H9 (cell line): Measurements from ENCODE around the gene EML1. TPM values are rescaled to one million over a fixed set of nuclear protein-coding genes. Genes with fewer than 3 reads are reported as not detected.
A peak's percentile ranks its signal among the peaks of the same experiment; 100 is the strongest.

ENCODE experiments used
- DNase-seq: peaks from one replicate; pipeline ENCODE4 v3.0.0-alpha.2; 2017
- H2AFZ ChIP-seq: one replicate; pipeline ENCODE4 v1.6.1; 2013; ENCODE audit warnings: mild to moderate bottlenecking, low read length, control low read depth, moderate library complexity
- H2AK5ac ChIP-seq: 2 replicates; pipeline ENCODE4 v1.6.1; 2013; ENCODE audit warnings: low read length, control low read depth, mixed read lengths; ENCODE audit not compliant: insufficient read length
- H2BK120ac ChIP-seq: one replicate; pipeline ENCODE4 v1.6.1; 2013; ENCODE audit warnings: low read depth, mild to moderate bottlenecking, low read length, control low read depth, inconsistent platforms; ENCODE audit not compliant: poor library complexity, severe bottlenecking
- H2BK12ac ChIP-seq: 2 replicates; pipeline ENCODE4 v1.6.1; 2013; ENCODE audit warnings: low read length, control low read depth, mixed read lengths, low read depth; ENCODE audit not compliant: insufficient read length
- H2BK15ac ChIP-seq: 2 replicates; pipeline ENCODE4 v1.6.1; 2013; ENCODE audit warnings: low read depth, low read length, control low read depth
- H2BK20ac ChIP-seq: one replicate; pipeline ENCODE4 v1.6.1; 2013; ENCODE audit warnings: low read depth, mild to moderate bottlenecking, low read length, control low read depth, inconsistent platforms; ENCODE audit not compliant: poor library complexity, severe bottlenecking
- H2BK5ac ChIP-seq: 2 replicates; pipeline ENCODE4 v1.6.1; 2013; ENCODE audit warnings: low read length, control low read depth, mixed read lengths; ENCODE audit not compliant: insufficient read length
- H3K14ac ChIP-seq: 2 replicates; pipeline ENCODE4 v1.6.1; 2013; ENCODE audit warnings: low read length, control low read depth; ENCODE audit not compliant: insufficient read depth
- H3K18ac ChIP-seq: 2 replicates; pipeline ENCODE4 v1.6.1; 2013; ENCODE audit warnings: low read depth, mild to moderate bottlenecking, mixed read lengths, low read length, control low read depth; ENCODE audit not compliant: insufficient read length
- H3K23ac ChIP-seq: 2 replicates; pipeline ENCODE4 v1.6.1; 2013; ENCODE audit warnings: low read length, control low read depth, mixed read lengths, low read depth; ENCODE audit not compliant: insufficient read length
- H3K23me2 ChIP-seq: 2 replicates; pipeline ENCODE4 v1.6.1; 2013; ENCODE audit warnings: low read depth, mild to moderate bottlenecking, mixed read lengths, low read length, control low read depth; ENCODE audit not compliant: insufficient read length, poor library complexity, severe bottlenecking
- H3K27ac ChIP-seq: 2 replicates; pipeline ENCODE4 v1.5.1; 2013; ENCODE audit warnings: low read length, control low read depth, mixed read lengths, low read depth; ENCODE audit not compliant: insufficient read length
- H3K27me3 ChIP-seq: 2 replicates; pipeline ENCODE4 v1.6.1; 2013; ENCODE audit warnings: low read length, control low read depth, inconsistent platforms; ENCODE audit not compliant: insufficient read depth
- H3K4ac ChIP-seq: 2 replicates; pipeline ENCODE4 v1.6.1; 2013; ENCODE audit warnings: low read depth, mild to moderate bottlenecking, control low read depth, inconsistent platforms, low read length, moderate library complexity
- H3K4me1 ChIP-seq: 2 replicates; pipeline ENCODE4 v1.6.1; 2013; ENCODE audit warnings: low read length, control low read depth, inconsistent platforms; ENCODE audit not compliant: insufficient read depth
- H3K4me2 ChIP-seq: 2 replicates; pipeline ENCODE4 v1.6.1; 2013; ENCODE audit warnings: low read length, control low read depth, mixed read lengths; ENCODE audit not compliant: insufficient read length, insufficient read depth
- H3K56ac ChIP-seq: 2 replicates; pipeline ENCODE4 v1.6.1; 2013; ENCODE audit warnings: low read depth, mild to moderate bottlenecking, mixed read lengths, low read length, control low read depth; ENCODE audit not compliant: insufficient read length
- H3K79me1 ChIP-seq: 2 replicates; pipeline ENCODE4 v1.6.1; 2013; ENCODE audit warnings: low read depth, mild to moderate bottlenecking, moderate library complexity, low read length, control low read depth, inconsistent platforms; ENCODE audit not compliant: insufficient read depth, poor library complexity, severe bottlenecking
- H3K79me2 ChIP-seq: 2 replicates; pipeline ENCODE4 v1.6.1; 2013; ENCODE audit warnings: low read length, control low read depth, inconsistent platforms; ENCODE audit not compliant: insufficient read depth
- H3K9ac ChIP-seq: 2 replicates; pipeline ENCODE4 v1.6.1; 2013; ENCODE audit warnings: low read length, control low read depth, mixed read lengths; ENCODE audit not compliant: insufficient read length; ENCODE audit errors: extremely low read depth
- H3K9me3 ChIP-seq: one replicate; pipeline ENCODE4 v1.6.1; 2013; ENCODE audit warnings: low read depth, low read length, inconsistent platforms; ENCODE audit not compliant: control insufficient read depth
- H3T11ph ChIP-seq: one replicate; pipeline ENCODE4 v1.6.1; 2013; ENCODE audit warnings: mild to moderate bottlenecking, low read length, control low read depth, inconsistent platforms
- H4K20me1 ChIP-seq: one replicate; pipeline ENCODE4 v1.6.1; 2013; ENCODE audit not compliant: control insufficient read depth, insufficient read length, insufficient read depth
- H4K5ac ChIP-seq: 2 replicates; pipeline ENCODE4 v1.6.1; 2013; ENCODE audit warnings: low read depth, mild to moderate bottlenecking, mixed read lengths, low read length, control low read depth; ENCODE audit not compliant: insufficient read length
- H4K8ac ChIP-seq: replicated peaks from 2 replicates; pipeline ENCODE4 v1.6.1; 2013; ENCODE audit warnings: low read length, control low read depth, mixed read lengths, low read depth; ENCODE audit not compliant: insufficient read length
- H4K91ac ChIP-seq: 2 replicates; pipeline ENCODE4 v1.6.1; 2013; ENCODE audit warnings: low read depth, mild to moderate bottlenecking, moderate library complexity, mixed read lengths, low read length, control low read depth; ENCODE audit not compliant: insufficient read length
- H3K27ac Mint-ChIP-seq, 3 experiments: 2 replicates in 2 of 3; 3 replicates in 1 of 3; pipeline ENCODE4 v1.8.0; 2020 to 2021; ENCODE audit warnings: mixed read lengths in 3 of 3, mild to moderate bottlenecking in 1 of 3, moderate library complexity in 1 of 3
- H3K27me3 Mint-ChIP-seq: 2 replicates; pipeline ENCODE4 v1.8.0; 2021; ENCODE audit warnings: low read depth, mild to moderate bottlenecking, moderate library complexity, mixed read lengths
- H3K36me3 Mint-ChIP-seq, 3 experiments: 2 replicates in 2 of 3; 3 replicates in 1 of 3; pipeline ENCODE4 v1.8.0; 2020 to 2021; ENCODE audit warnings: low read depth in 3 of 3, mixed read lengths in 3 of 3; ENCODE audit not compliant: insufficient read depth in 1 of 3
- H3K4me1 Mint-ChIP-seq, 2 experiments: 2 replicates each; pipeline ENCODE4 v1.8.0; 2020; ENCODE audit warnings: mixed read lengths in 2 of 2
- H3K4me3 Mint-ChIP-seq, 2 experiments: 2 replicates in 1 of 2; 3 replicates in 1 of 2; pipeline ENCODE4 v1.8.0; 2020 to 2021; ENCODE audit warnings: mild to moderate bottlenecking in 2 of 2, mixed read lengths in 2 of 2, moderate library complexity in 1 of 2
- H3K9me3 Mint-ChIP-seq, 2 experiments: 2 replicates in 1 of 2; 3 replicates in 1 of 2; pipeline ENCODE4 v1.8.0; 2020; ENCODE audit warnings: mild to moderate bottlenecking in 2 of 2, mixed read lengths in 2 of 2, moderate library complexity in 1 of 2
- CTCF ChIP-seq: fragments of 200-600 bp; sonication (generic); conservative IDR thresholded peaks from 3 replicates; pipeline ENCODE4 v1.8.0; 2021; ENCODE audit warnings: antibody characterized with exemption, mild to moderate bottlenecking
- WGBS: extraction: QIAGEN DNeasy Blood & Tissue Kit; methylation state at CpG from one replicate; pipeline ENCODE4 v1.1.7; 2013; ENCODE audit warnings: missing lambda C conversion rate, low lambda C conversion rate, mixed read lengths; ENCODE audit not compliant: insufficient read length; ENCODE audit errors: extremely low coverage; 5-methylcytosine and 5-hydroxymethylcytosine counted together
- total RNA-seq: library from RNA; stranded (reverse); gene quantifications from 2 replicates; pipeline ENCODE4 v1.2.1, GENCODE V29; 2021

Gene EML1
- total RNA-seq, 1 experiment from 2014 or later: 16.7 TPM

GRCh38 chr14:99759546-99759925 lies 33.7 kb upstream of the EML1 start:
- Histone ChIP-seq H3K14ac (no peak overlapping the region), H2BK120ac (no peak overlapping the region), H3K4me1 (peaks cover 5% of the 10 kb centered on the region; the same call in 1 of the 2 replicates), H2BK12ac (no peak overlapping the region), H2AFZ (no peak overlapping the region), H4K5ac (no peak overlapping the region), H3T11ph (no peak overlapping the region), H3K56ac (no peak overlapping the region), H2AK5ac (no peak overlapping the region), H3K9ac (no peak overlapping the region), H2BK15ac (no peak overlapping the region), H2BK5ac (no peak overlapping the region), H3K27ac (no peak overlapping the region), H4K8ac (no peak overlapping the region), H3K27me3 (no peaks in the 10 kb centered on the region), H3K79me1 (no peaks in the 10 kb centered on the region), H2BK20ac (no peak overlapping the region), H3K4me2 (no peak overlapping the region), H3K23me2 (no peaks in the 10 kb centered on the region), H3K79me2 (no peaks in the 10 kb centered on the region), H4K91ac (no peak overlapping the region), H3K23ac (no peak overlapping the region), H4K20me1 (no peaks in the 10 kb centered on the region), H3K4ac (no peak overlapping the region), H3K9me3 (no peaks in the 10 kb centered on the region), H3K18ac (no peak overlapping the region)
- no peak overlapping the region for H3K4me3 Mint-ChIP-seq
- no peak for TF ChIP-seq CTCF
- H3K9me3 Mint-ChIP-seq: peaks cover 3 to 4% of the 10 kb centered on the region in 2 experiments; a peak in 3 of 5 replicates
- H3K4me1 Mint-ChIP-seq: peaks cover 27 to 28% of the 10 kb centered on the region in 2 experiments
- H3K27me3 Mint-ChIP-seq: no peaks in the 10 kb centered on the region; the same call in 1 of the 2 replicates
- peaks cover 0 to 4% (median 0%) of the 10 kb centered on the region in 3 experiments; a peak in 1 of 7 replicates for H3K36me3 Mint-ChIP-seq
- WGBS: no CpG with 5 or more reads among the region's 9 CpGs
- DNase-seq: no peak
- peak overlapping the region in 1 of 3 experiments; percentile 21; a peak in 1 of 7 replicates for H3K27ac Mint-ChIP-seq
